ENCODE results near the gene ARHGAP10.

The ARHGAP10 gene

GRCh38 chr4:148057984-148058859 lies 326.3 kb downstream of the ARHGAP10 start:
- no peak for DNase-seq (ENCODE audit: low read depth)
- TF ChIP-seq, protein P1, sequence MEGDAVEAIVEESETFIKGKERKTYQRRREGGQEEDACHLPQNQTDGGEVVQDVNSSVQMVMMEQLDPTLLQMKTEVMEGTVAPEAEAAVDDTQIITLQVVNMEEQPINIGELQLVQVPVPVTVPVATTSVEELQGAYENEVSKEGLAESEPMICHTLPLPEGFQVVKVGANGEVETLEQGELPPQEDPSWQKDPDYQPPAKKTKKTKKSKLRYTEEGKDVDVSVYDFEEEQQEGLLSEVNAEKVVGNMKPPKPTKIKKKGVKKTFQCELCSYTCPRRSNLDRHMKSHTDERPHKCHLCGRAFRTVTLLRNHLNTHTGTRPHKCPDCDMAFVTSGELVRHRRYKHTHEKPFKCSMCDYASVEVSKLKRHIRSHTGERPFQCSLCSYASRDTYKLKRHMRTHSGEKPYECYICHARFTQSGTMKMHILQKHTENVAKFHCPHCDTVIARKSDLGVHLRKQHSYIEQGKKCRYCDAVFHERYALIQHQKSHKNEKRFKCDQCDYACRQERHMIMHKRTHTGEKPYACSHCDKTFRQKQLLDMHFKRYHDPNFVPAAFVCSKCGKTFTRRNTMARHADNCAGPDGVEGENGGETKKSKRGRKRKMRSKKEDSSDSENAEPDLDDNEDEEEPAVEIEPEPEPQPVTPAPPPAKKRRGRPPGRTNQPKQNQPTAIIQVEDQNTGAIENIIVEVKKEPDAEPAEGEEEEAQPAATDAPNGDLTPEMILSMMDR (IDR thresholded peaks at IDR 0.05; ENCODE audit: low read depth, low read length, missing control alignments), result no peak
- H3K4me3 ChIP-seq (ENCODE audit: low read depth, low read length), result no peak overlapping the region

- no peak for DNase-seq (ENCODE audit: low read depth)
- TF ChIP-seq, protein P1 (IDR thresholded peaks at IDR 0.05; ENCODE audit: low read depth, low read length, missing control alignments), result no peak
- no peak overlapping the region for H3K4me3 ChIP-seq (ENCODE audit: low read depth, low read length)
These were observed 327.8 kb downstream of the ARHGAP10 start for GRCh38 chr4:148059617-148060180.

DNA sequence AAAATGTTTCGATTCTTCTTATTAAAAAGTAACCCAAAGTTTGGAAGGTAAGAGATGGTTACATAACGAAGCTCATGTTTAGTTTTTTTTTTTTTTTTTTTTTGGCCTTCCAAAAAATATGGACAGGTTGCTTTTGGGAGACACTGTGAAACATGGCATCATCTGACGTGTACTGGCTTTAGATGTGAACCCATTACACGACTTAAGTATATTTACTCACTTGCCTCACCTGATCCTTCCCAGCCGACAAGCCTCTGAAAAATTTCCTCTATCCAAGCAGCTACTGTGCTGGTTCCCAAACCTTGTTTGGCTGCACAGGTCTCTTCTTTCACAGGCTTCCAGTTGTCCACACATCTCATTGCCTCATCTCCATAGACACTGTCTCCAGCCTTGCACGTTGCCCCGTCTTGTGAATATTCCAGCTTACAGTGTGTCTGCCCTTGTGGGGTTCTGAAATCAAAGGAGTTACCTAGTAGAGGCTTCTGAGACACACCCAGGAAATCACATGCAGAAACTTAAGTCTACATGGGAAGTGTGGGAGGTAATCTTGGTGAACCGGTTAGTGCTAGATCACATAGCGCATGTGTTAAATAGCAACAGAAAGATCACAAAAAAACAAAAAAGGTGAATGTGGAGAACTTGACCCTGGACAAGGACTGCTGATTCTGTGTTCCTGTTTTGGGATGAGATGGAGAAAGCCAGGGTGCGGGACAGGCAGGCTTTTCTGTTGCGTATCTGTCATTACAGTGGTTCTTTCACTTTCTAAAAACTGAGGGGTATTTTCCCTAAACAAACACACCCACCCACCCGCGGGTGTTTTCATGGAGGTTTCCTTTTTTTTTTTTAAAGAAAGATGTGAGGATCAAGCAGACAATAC lies 328.6 kb downstream of the ARHGAP10 start:
- H3K4me3 ChIP-seq (ENCODE audit: low read depth, low read length), result no peak overlapping the region
- no peak for DNase-seq (ENCODE audit: low read depth)
- TF ChIP-seq, protein P1 (IDR thresholded peaks at IDR 0.05; ENCODE audit: low read depth, low read length, missing control alignments), result no peak

DNA sequence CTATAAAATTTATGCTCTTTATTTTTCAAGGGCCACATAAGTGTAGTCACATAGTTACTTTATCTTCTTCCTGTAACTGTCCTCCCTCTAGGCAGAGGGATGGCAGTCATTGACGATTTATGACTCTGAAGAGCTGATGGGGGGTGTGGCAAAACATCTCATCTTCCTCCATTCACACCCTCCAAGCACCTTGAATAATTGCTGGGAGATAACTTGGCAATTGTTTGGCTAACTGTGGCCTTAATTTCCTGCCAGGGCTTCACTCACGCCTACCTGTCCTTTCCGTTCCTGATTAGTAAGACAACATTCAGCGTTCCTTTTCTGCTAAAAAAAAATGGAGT lies 329.2 kb downstream of the ARHGAP10 start:
- TF ChIP-seq, protein P1 (IDR thresholded peaks at IDR 0.05; ENCODE audit: low read depth, low read length, missing control alignments), result no peak
- H3K4me3 ChIP-seq (ENCODE audit: low read depth, low read length), result no peak overlapping the region
- no peak for DNase-seq (ENCODE audit: low read depth)

- H3K4me3 ChIP-seq (ENCODE audit: low read depth, low read length), result no peak overlapping the region
- DNase-seq (ENCODE audit: low read depth), result no peak
- TF ChIP-seq, protein P1 (IDR thresholded peaks at IDR 0.05; ENCODE audit: low read depth, low read length, missing control alignments), result no peak
These were observed 329.9 kb downstream of the ARHGAP10 start for GRCh38 chr4:148061795-148062194.

- TF ChIP-seq, protein P1 (IDR thresholded peaks at IDR 0.05; ENCODE audit: low read depth, low read length, missing control alignments), result no peak
- no peak for DNase-seq (ENCODE audit: low read depth)
- no peak overlapping the region for H3K4me3 ChIP-seq (ENCODE audit: low read depth, low read length)
These were observed 330.5 kb downstream of the ARHGAP10 start for GRCh38 chr4:148062301-148062950.
